SK-N-MC (cell line): ENCODE data around the gene MARCHF10.

Experiments
- DNase-seq: peaks from one replicate; pipeline ENCODE4 v3.0.0-alpha.2; 2011; ENCODE audit warnings: low read depth, low spot score
- H3K27ac ChIP-seq: fragments of 200-600 bp; sonication (generic); 2 replicates; pipeline ENCODE4 v1.5.1; 2016; ENCODE audit warnings: mixed run types
- H3K36me3 ChIP-seq: fragments of 200-600 bp; sonication (generic); 2 replicates; pipeline ENCODE4 v1.6.1; 2017; ENCODE audit warnings: antibody characterized with exemption, low read length, mixed read lengths; ENCODE audit not compliant: insufficient read depth
- H3K4me3 ChIP-seq: fragments of 200-600 bp; sonication (generic); 2 replicates; pipeline ENCODE4 v1.5.1; 2016
- H3K9ac ChIP-seq: fragments of 200-600 bp; sonication (generic); 2 replicates; pipeline ENCODE4 v1.8.0; 2017; ENCODE audit warnings: mixed run types, mixed read lengths; ENCODE audit not compliant: insufficient read length
- H3K9me3 ChIP-seq: fragments of 200-600 bp; sonication (generic); 2 replicates; pipeline ENCODE4 v1.6.1; 2017; ENCODE audit warnings: low read depth, mild to moderate bottlenecking, antibody characterized with exemption, low read length, moderate library complexity, mixed read lengths
- EZH2 ChIP-seq: fragments of 200-600 bp; sonication (generic); IDR thresholded peaks from one replicate; pipeline ENCODE4 v1.6.1; 2017; ENCODE audit warnings: antibody characterized with exemption
- FOXP2 ChIP-seq: optimal IDR thresholded peaks from 2 replicates; pipeline ENCODE3; 2011; ENCODE audit warnings: mild to moderate bottlenecking, moderate library complexity; ENCODE audit not compliant: insufficient read depth; ENCODE audit errors: extremely low read length, control extremely low read depth
- POLR2AphosphoS5 ChIP-seq: IDR thresholded peaks from 2 replicates; pipeline ENCODE4 v1.6.1; 2012; ENCODE audit warnings: mild to moderate bottlenecking, low read depth, low read length, borderline replicate concordance

The MARCHF10 gene

GRCh38 chr17:62796291-62796690 lies 11.8 kb downstream of the MARCHF10 start:
- Histone ChIP-seq H3K27ac (no peak overlapping the region), H3K9ac (no peak overlapping the region), H3K36me3 (no peaks in the 10 kb centered on the region), H3K9me3 (no peaks in the 10 kb centered on the region), H3K4me3 (no peak overlapping the region)
- TF ChIP-seq EZH2 (no peak), POLR2AphosphoS5 (no peak), FOXP2 (no peak)
- DNase-seq = no peak

GRCh38 chr17:62794666-62794971 lies 13.5 kb downstream of the MARCHF10 start:
- TF ChIP-seq POLR2AphosphoS5 (no peak), FOXP2 (no peak), EZH2 (no peak)
- Histone ChIP-seq H3K9me3 (no peaks in the 10 kb centered on the region), H3K9ac (no peak overlapping the region), H3K36me3 (no peaks in the 10 kb centered on the region), H3K4me3 (no peak overlapping the region), H3K27ac (no peak overlapping the region)
- DNase-seq = no peak

DNA sequence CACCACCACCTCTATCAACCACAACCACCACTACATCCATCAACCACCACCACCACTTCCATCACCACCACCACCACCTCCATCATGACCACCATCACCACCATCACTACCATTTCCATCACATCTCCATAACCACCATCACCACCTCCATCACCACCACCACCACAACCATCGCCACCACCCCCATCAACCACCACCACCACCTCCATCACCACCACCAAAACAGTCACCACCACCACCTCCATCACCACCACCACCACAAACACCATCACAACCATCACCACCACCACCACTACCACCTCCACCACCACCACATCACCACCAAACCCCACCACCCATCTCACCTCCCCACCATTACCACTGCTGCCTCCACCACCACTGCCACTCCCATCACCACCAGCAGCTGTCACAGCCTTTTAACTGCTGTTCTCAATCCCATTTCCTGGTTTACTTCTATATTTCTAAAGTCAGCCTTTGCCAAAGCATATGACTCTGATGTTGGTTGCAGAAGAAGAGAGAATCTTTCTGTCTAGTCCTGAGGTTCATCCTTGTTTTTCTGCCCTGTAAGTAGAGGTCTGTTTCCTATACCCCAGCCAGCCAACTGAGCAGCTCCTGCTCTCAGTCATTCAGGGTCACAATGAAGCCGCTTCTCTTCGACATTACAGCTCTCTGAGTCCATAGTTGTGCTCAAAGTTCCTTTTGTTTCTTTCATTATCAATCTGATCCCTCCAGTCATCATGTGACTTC lies 14.0 kb downstream of the MARCHF10 start:
- Histone ChIP-seq H3K9ac (no peak overlapping the region), H3K9me3 (no peaks in the 10 kb centered on the region), H3K36me3 (no peaks in the 10 kb centered on the region), H3K4me3 (no peak overlapping the region), H3K27ac (no peak overlapping the region)
- TF ChIP-seq POLR2AphosphoS5 = no peak
- no peak for TF ChIP-seq FOXP2
- no peak for TF ChIP-seq EZH2
- DNase-seq = no peak

- no peaks in the 10 kb centered on the region for H3K36me3 ChIP-seq
- no peak overlapping the region for H3K4me3 ChIP-seq
- DNase-seq = no peak
- TF ChIP-seq EZH2 (no peak), FOXP2 (no peak), POLR2AphosphoS5 (no peak)
- H3K9me3 ChIP-seq = no peaks in the 10 kb centered on the region
- no peak overlapping the region for H3K27ac ChIP-seq
- no peak overlapping the region for H3K9ac ChIP-seq
Observed at GRCh38 chr17:62792447-62792800, 15.7 kb downstream of the MARCHF10 start.

DNA sequence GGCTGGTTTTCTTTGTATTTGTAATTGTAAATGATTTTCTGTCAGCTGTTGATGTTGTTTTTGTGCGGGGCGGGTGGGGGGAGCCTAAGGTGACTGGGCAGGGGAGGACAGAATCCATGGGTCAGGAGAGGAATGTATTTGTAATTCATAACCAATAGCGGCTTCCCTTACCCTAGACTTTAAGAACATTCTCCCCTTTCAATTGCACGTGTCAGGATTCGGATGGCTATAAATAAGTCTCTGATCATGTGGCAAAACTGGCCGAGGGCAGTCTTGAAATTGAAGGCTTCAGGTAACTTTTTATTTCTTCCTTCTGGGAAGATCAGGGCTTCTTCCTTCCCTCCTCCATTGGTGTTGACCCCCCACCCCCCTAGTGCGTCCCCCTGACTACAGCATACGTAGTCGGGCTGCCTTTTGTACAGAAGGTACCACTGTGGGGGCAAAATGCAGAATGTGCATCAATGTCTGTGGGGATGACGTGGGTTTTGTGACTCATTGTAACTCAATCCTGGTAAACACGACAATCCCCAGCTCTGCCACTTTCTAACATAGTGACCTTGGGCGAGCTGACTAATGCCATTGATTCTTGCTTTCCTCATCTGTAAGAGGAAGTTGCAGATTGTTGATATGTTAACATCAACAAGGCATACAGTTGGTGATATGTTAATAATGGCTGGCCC lies 16.2 kb downstream of the MARCHF10 start:
- Histone ChIP-seq H3K4me3 (no peak overlapping the region), H3K9me3 (no peaks in the 10 kb centered on the region), H3K27ac (no peak overlapping the region)

GRCh38 chr17:62791235-62791734 lies 16.8 kb downstream of the MARCHF10 start:
- no peak overlapping the region for H3K27ac ChIP-seq

More for the DNA sequence above, 16.2 kb downstream of the MARCHF10 start:
- Histone ChIP-seq H3K36me3 (no peaks in the 10 kb centered on the region), H3K9ac (no peak overlapping the region)
- TF ChIP-seq POLR2AphosphoS5 (no peak), FOXP2 (no peak)
- no peak for DNase-seq

DNA sequence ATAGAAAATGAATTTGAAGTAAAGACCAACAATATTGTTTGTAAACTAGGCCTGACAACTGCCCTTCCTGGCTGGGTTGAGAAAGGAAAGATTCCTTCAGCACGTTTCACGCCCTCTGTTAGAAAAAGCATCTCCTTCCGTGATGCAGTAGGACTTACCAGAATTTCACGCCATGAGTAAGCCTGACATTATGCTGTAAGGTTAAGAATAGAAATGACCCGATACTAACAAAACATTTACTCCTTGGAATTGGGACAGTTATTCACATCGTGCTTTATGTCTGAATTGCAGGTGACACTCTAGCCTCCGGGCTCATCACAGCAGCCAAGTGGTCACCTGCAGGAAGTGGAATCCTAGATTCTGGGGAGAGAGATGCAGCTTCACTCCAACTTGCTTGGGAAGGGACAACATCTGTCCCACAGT lies 17.5 kb downstream of the MARCHF10 start:
- Histone ChIP-seq H3K9me3 (no peaks in the 10 kb centered on the region), H3K4me3 (no peak overlapping the region), H3K27ac (no peak overlapping the region), H3K36me3 (no peaks in the 10 kb centered on the region), H3K9ac (no peak overlapping the region)
- TF ChIP-seq EZH2 = no peak
- TF ChIP-seq POLR2AphosphoS5 = no peak
- TF ChIP-seq FOXP2 = no peak
- no peak for DNase-seq

More at GRCh38 chr17:62791235-62791734, 16.8 kb downstream of the MARCHF10 start:
- TF ChIP-seq FOXP2 (no peak), POLR2AphosphoS5 (no peak), EZH2 (no peak)
- H3K36me3 ChIP-seq = no peaks in the 10 kb centered on the region
- H3K9me3 ChIP-seq = no peaks in the 10 kb centered on the region
- no peak overlapping the region for H3K4me3 ChIP-seq
- H3K9ac ChIP-seq = no peak overlapping the region
- no peak for DNase-seq

DNA sequence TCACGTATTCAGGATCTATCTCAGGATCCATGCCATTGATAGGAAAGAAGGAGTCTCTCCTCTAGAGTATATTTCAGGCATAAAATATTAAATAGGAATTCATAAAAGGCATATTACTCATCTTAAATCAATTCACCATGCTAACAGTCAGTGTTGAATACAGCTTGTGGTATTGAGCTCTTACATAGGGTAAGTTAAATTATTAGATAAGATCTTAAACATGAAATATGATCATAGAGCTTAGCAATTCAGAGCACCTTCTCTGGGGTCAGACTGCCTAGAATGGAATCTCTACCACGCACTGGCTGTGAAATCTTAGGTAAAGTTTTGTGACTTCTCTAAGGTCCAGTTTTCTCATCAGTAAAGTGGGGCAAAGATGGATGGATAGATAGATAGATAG lies 20.7 kb downstream of the MARCHF10 start:
- no peak for DNase-seq
- Histone ChIP-seq H3K9me3 (no peaks in the 10 kb centered on the region), H3K4me3 (no peak overlapping the region), H3K9ac (no peak overlapping the region), H3K36me3 (no peaks in the 10 kb centered on the region), H3K27ac (no peak overlapping the region)
- no peak for TF ChIP-seq POLR2AphosphoS5
- TF ChIP-seq FOXP2 = no peak
- TF ChIP-seq EZH2 = no peak
